Vagina (tissue), 2 donors: Measurements from ENCODE around the gene ZNF566. TPM values are rescaled to one million over a fixed set of nuclear protein-coding genes. Genes with fewer than 3 reads are reported as not detected.

Experiments used
- DNase-seq, 2 donors: peaks; one replicate each; pipeline ENCODE4 v3.0.0-alpha.2; 2017; ENCODE audit errors: extremely low spot score in 2 of 2
- H3K27ac ChIP-seq: fragments of 200-600 bp; sonication (generic); one replicate; pipeline ENCODE4 v1.5.1; 2019
- H3K27me3 ChIP-seq: fragments of 200-600 bp; sonication (generic); one replicate; pipeline ENCODE4 v1.5.1; 2019
- H3K36me3 ChIP-seq, 2 donors: fragments of 200-600 bp; sonication (generic); one replicate each; pipeline ENCODE4 v1.5.1; 2017 to 2019
- H3K4me1 ChIP-seq: fragments of 200-600 bp; sonication (generic); one replicate; pipeline ENCODE4 v1.5.1; 2019
- H3K4me3 ChIP-seq, 2 donors: fragments of 200-600 bp; sonication (generic); 1 replicate in 1 of 2; 2 replicates in 1 of 2; pipeline ENCODE4 v1.5.1; 2016 to 2019
- H3K9me3 ChIP-seq: fragments of 200-600 bp; sonication (generic); one replicate; pipeline ENCODE4 v1.5.1; 2019
- POLR2A ChIP-seq, 2 donors: fragments of 450-650 bp; IDR thresholded peaks; one replicate each; pipeline ENCODE4 v1.6.1; 2017; ENCODE audit warnings: antibody characterized with exemption in 2 of 2, mild to moderate bottlenecking in 2 of 2, moderate library complexity in 2 of 2
- POLR2AphosphoS5 ChIP-seq, 2 donors: sonication (generic); formaldehyde crosslinking; IDR thresholded peaks; one replicate each; pipeline ENCODE4 v1.9.0; 2017; ENCODE audit warnings: antibody characterized with exemption in 2 of 2, mild to moderate bottlenecking in 2 of 2, low read depth in 1 of 2; ENCODE audit not compliant: insufficient read depth in 1 of 2
- intact Hi-C: fragments of 100-400 bp; cut with DNase I; formaldehyde crosslinking; loops from one replicate; pipeline ENCODE4 v1.15.1; 2023
- total RNA-seq: library from RNA; depleted of rRNA; stranded (reverse); fragments of >200 nt; gene quantifications from one replicate; pipeline ENCODE4 v1.2.3, GENCODE V29; 2016
- TF ChIP-seq, protein P1 (sequence below), 3 experiments: fragments of 450-650 bp in 2 of 3; fragments of 200-600 bp in 1 of 3; sonication (generic) in 1 of 3; IDR thresholded peaks; one replicate each; pipeline ENCODE4 v1.5.1; 2017 to 2019; ENCODE audit warnings: antibody characterized with exemption in 3 of 3, mild to moderate bottlenecking in 2 of 3, moderate library complexity in 2 of 3

ZNF566 gene
- total RNA-seq, 1 donor from 2014 or later, result 11.3 TPM

- H3K27me3 ChIP-seq, result no peaks in the 10 kb centered on the region
- no peak overlapping the region for H3K27ac ChIP-seq
- intact Hi-C loops, result no loop called here
- no peaks in the 10 kb centered on the region for H3K4me1 ChIP-seq
- H3K4me3 ChIP-seq, result no peak overlapping the region
- H3K9me3 ChIP-seq, result no peaks in the 10 kb centered on the region
- no peak for DNase-seq
- H3K36me3 ChIP-seq, result peaks cover 2 to 78% of the 10 kb centered on the region in 2 donors
- TF ChIP-seq POLR2AphosphoS5 (IDR thresholded peaks at IDR 0.05; ENCODE audit: insufficient read depth in 1 of 2, low read depth in 1 of 2) (no peak), POLR2A (IDR thresholded peaks at IDR 0.05) (no peak)
- TF ChIP-seq, protein P1, sequence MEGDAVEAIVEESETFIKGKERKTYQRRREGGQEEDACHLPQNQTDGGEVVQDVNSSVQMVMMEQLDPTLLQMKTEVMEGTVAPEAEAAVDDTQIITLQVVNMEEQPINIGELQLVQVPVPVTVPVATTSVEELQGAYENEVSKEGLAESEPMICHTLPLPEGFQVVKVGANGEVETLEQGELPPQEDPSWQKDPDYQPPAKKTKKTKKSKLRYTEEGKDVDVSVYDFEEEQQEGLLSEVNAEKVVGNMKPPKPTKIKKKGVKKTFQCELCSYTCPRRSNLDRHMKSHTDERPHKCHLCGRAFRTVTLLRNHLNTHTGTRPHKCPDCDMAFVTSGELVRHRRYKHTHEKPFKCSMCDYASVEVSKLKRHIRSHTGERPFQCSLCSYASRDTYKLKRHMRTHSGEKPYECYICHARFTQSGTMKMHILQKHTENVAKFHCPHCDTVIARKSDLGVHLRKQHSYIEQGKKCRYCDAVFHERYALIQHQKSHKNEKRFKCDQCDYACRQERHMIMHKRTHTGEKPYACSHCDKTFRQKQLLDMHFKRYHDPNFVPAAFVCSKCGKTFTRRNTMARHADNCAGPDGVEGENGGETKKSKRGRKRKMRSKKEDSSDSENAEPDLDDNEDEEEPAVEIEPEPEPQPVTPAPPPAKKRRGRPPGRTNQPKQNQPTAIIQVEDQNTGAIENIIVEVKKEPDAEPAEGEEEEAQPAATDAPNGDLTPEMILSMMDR (IDR thresholded peaks at IDR 0.05), result no peak
Observed at GRCh38 chr19:36408101-36408500, 81.3 kb downstream of the ZNF566 start.

GRCh38 chr19:36404498-36404897 is 84.9 kb downstream of the ZNF566 start:
- Histone ChIP-seq H3K9me3 (no peaks in the 10 kb centered on the region), H3K27me3 (no peaks in the 10 kb centered on the region), H3K36me3 (peaks cover 2 to 92% of the 10 kb centered on the region in 2 donors), H3K27ac (no peak overlapping the region), H3K4me1 (no peaks in the 10 kb centered on the region), H3K4me3 (no peak overlapping the region)
- DNase-seq, result no peak
- TF ChIP-seq POLR2AphosphoS5 (IDR thresholded peaks at IDR 0.05; ENCODE audit: insufficient read depth in 1 of 2, low read depth in 1 of 2) (no peak), POLR2A (IDR thresholded peaks at IDR 0.05) (no peak)
- TF ChIP-seq, protein P1 (IDR thresholded peaks at IDR 0.05), result no peak
- intact Hi-C loops, result no loop called here

DNA sequence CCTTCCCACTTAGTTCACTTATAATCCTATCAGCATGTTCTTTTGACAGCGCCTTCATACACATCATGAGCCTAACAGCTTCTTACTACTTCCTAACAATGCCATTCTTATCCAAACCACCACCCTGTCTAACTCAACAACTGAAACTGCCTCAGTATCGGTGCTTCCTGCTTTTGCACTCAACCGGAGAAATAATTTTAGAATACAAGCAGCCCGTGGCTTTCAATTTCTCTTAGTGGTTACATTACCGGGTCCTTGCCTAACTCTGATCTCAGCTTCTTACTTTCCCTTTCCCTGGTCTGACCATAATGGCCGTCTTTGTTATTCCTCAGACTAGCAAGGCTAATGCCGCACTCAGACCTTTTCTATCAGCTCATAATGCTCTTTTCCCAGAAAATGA is 87.9 kb downstream of the ZNF566 start:
- peaks cover 2% of the 10 kb centered on the region for H3K9me3 ChIP-seq
- no peak for DNase-seq
- no peak overlapping the region for H3K4me3 ChIP-seq
- H3K4me1 ChIP-seq, result no peaks in the 10 kb centered on the region
- no peak overlapping the region for H3K27ac ChIP-seq
- intact Hi-C loops, result no loop called here
- peaks cover 2 to 92% of the 10 kb centered on the region in 2 donors for H3K36me3 ChIP-seq
- H3K27me3 ChIP-seq, result no peaks in the 10 kb centered on the region
- TF ChIP-seq POLR2AphosphoS5 (IDR thresholded peaks at IDR 0.05; ENCODE audit: insufficient read depth in 1 of 2, low read depth in 1 of 2), result no peak
- TF ChIP-seq, protein P1 (IDR thresholded peaks at IDR 0.05), result no peak
- no peak for TF ChIP-seq POLR2A (IDR thresholded peaks at IDR 0.05)

DNA sequence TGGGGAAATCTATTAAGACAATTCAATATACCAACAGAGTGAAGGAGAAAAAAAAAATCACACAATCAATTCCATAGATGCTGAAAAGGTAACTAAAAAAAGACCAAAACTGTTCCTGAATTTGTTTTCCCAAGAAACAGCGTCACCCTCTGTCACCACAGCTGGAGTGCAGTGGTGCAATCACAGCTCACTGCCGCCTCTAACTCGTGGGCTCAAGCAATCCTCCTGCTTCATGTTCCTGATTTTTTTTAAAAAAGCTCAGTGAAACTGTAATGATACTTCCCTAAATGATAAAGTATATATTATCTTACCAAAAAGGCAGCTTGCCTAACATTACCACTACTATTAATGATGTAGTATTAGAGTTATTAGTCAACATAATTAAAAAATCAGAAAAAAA is 90.8 kb downstream of the ZNF566 start:
- Histone ChIP-seq H3K4me3 (no peak overlapping the region), H3K27ac (no peak overlapping the region), H3K27me3 (no peaks in the 10 kb centered on the region), H3K4me1 (no peaks in the 10 kb centered on the region), H3K36me3 (peaks cover 0 to 96% of the 10 kb centered on the region in 2 donors), H3K9me3 (peaks cover 16% of the 10 kb centered on the region)
- no peak for DNase-seq
- TF ChIP-seq POLR2A (IDR thresholded peaks at IDR 0.05), result no peak
- TF ChIP-seq, protein P1 (IDR thresholded peaks at IDR 0.05), result no peak
- TF ChIP-seq POLR2AphosphoS5 (IDR thresholded peaks at IDR 0.05; ENCODE audit: insufficient read depth in 1 of 2, low read depth in 1 of 2), result no peak
- intact Hi-C loops, result no loop called here

Other genes with a start within 250 kb of the ZNF566 start
- 4.2 TPM for gene ZFP14, start 110.4 kb downstream of the ZNF566 start, total RNA-seq
- 4.7 TPM for gene ZFP82, start 70.9 kb downstream of the ZNF566 start, total RNA-seq
- gene ZNF260, start 38.7 kb upstream of the ZNF566 start, total RNA-seq, result 6.4 TPM
- 6.4 TPM for gene ZNF529, start 83.7 kb upstream of the ZNF566 start, total RNA-seq
- 3.7 TPM for gene ZNF382, start 115.8 kb upstream of the ZNF566 start, total RNA-seq
- 8.8 TPM for gene ZNF461, start 177.3 kb upstream of the ZNF566 start, total RNA-seq
- gene ZNF567, start 198.1 kb upstream of the ZNF566 start, total RNA-seq, result 8.3 TPM